PC-3 (cell line): Measurements from ENCODE around the gene NEURL1B. TPM values are rescaled to one million over a fixed set of nuclear protein-coding genes. Genes with fewer than 3 reads are reported as not detected.
"Not testable (repeated sequence)": the region's sequence is repeated elsewhere in the genome, so short reads cannot be mapped to it uniquely, and the experiment has no call there.

Source experiments
- ATAC-seq: fragments of 200-7000 bp; cut with Tn5 transposase; 2 replicates; pipeline ENCODE4 v1.9.1; 2020; ENCODE audit warnings: mild to moderate bottlenecking, moderate library complexity
- BruUV-seq: library from RNA; stranded (reverse); fragments of 400-500 nt; replicated peaks from 2 replicates; lab custom pipeline; 2021; lab: Mats Ljungman, UMichigan
- CTCF ChIA-PET: fragments of 300-600 bp; sonication (Branson Sonifier 250); formaldehyde crosslinking; loops from one replicate; lab custom pipeline; 2022; ENCODE audit warnings: antibody characterized with exemption; lab: Charles Lee
- POLR2A ChIA-PET: fragments of 300-600 bp; sonication (Branson Sonifier 250); formaldehyde crosslinking; loops from one replicate; lab custom pipeline; 2022; ENCODE audit warnings: antibody characterized with exemption; ENCODE audit not compliant: unreplicated experiment; lab: Charles Lee
- DNase-seq: peaks from one replicate; pipeline ENCODE4 v3.0.0-alpha.2; 2015
- H2AFZ ChIP-seq: fragments of 300-600 bp; sonication (generic); 2 replicates; pipeline ENCODE4 v1.6.0; 2016; ENCODE audit warnings: antibody characterized with exemption, low read length
- H3F3A ChIP-seq: fragments of 300-600 bp; sonication (generic); one replicate; pipeline ENCODE4 v1.6.0; 2017; ENCODE audit warnings: antibody characterized with exemption, low read length, control low read depth, mild to moderate bottlenecking; ENCODE audit not compliant: unreplicated experiment
- H3K27ac ChIP-seq: fragments of 300-600 bp; sonication (generic); 2 replicates; pipeline ENCODE4 v1.5.1; 2016; ENCODE audit warnings: mild to moderate bottlenecking, low read length
- H3K27me3 ChIP-seq: fragments of 300-600 bp; sonication (generic); 2 replicates; pipeline ENCODE4 v1.6.1; 2016; ENCODE audit warnings: low read length, mixed read lengths
- H3K36me3 ChIP-seq: fragments of 300-600 bp; sonication (generic); 2 replicates; pipeline ENCODE4 v1.6.1; 2016; ENCODE audit warnings: low read depth, mixed run types, low read length, mixed read lengths
- H3K4me1 ChIP-seq: fragments of 300-600 bp; sonication (generic); 2 replicates; pipeline ENCODE4 v1.5.1; 2016; ENCODE audit warnings: low read length; ENCODE audit not compliant: insufficient read depth
- H3K4me2 ChIP-seq: fragments of 300-600 bp; sonication (generic); 2 replicates; pipeline ENCODE4 v1.6.0; 2016; ENCODE audit warnings: low read length
- H3K4me3 ChIP-seq: fragments of 300-600 bp; sonication (generic); 2 replicates; pipeline ENCODE4 v1.5.1; 2016; ENCODE audit warnings: mild to moderate bottlenecking, low read length, mixed read lengths
- H3K79me2 ChIP-seq: fragments of 300-600 bp; sonication (generic); 2 replicates; pipeline ENCODE4 v1.6.1; 2017; ENCODE audit warnings: low read length, mixed read lengths
- H3K9ac ChIP-seq: fragments of 300-600 bp; sonication (generic); 2 replicates; pipeline ENCODE4 v1.6.0; 2016; ENCODE audit warnings: mild to moderate bottlenecking, low read length
- H3K9me2 ChIP-seq: fragments of 300-600 bp; sonication (generic); replicated peaks from 2 replicates; pipeline ENCODE4 v1.6.1; 2016; ENCODE audit warnings: mixed run types, low read length, mixed read lengths
- H3K9me3 ChIP-seq: fragments of 300-600 bp; sonication (generic); 2 replicates; pipeline ENCODE4 v1.6.1; 2016; ENCODE audit warnings: low read length, mixed read lengths
- H4K20me1 ChIP-seq: fragments of 300-600 bp; sonication (generic); 2 replicates; pipeline ENCODE4 v1.6.1; 2016; ENCODE audit warnings: low read length, mixed read lengths
- CTCF ChIP-seq: fragments of 300-600 bp; sonication (generic); conservative IDR thresholded peaks from 2 replicates; pipeline ENCODE4 v1.5.1; 2017; ENCODE audit warnings: antibody characterized with exemption, low read depth, mild to moderate bottlenecking, low read length
- EZH2 ChIP-seq: fragments of 300-600 bp; sonication (generic); IDR thresholded peaks from one replicate; pipeline ENCODE4 v1.6.1; 2017; ENCODE audit warnings: antibody characterized with exemption, mild to moderate bottlenecking, low read length; ENCODE audit not compliant: unreplicated experiment
- EZH2phosphoT487 ChIP-seq: fragments of 300-600 bp; sonication (generic); IDR thresholded peaks from 2 replicates; pipeline ENCODE4 v1.6.1; 2018; ENCODE audit warnings: mild to moderate bottlenecking, antibody characterized with exemption, low read length, borderline replicate concordance
- intact Hi-C: fragments of 100-400 bp; cut with micrococcal nuclease; formaldehyde crosslinking; loops from 2 replicates; pipeline ENCODE4 v1.9.0; 2023
- total RNA-seq: library from RNA; depleted of rRNA; stranded (reverse); fragments of >200 nt; gene quantifications from 2 replicates; pipeline ENCODE4 v1.2.3, GENCODE V29; 2014

NEURL1B gene
- total RNA-seq, 1 experiment from 2014 or later = 0.95 TPM

GRCh38 chr5:172598251-172599203 lies 42.5 kb upstream of the NEURL1B start:
- Histone ChIP-seq H3K4me1 (no peaks in the 10 kb centered on the region), H3K9me3 (no peaks in the 10 kb centered on the region), H3F3A (no peaks in the 10 kb centered on the region), H3K27ac (no peak overlapping the region), H3K36me3 (no peaks in the 10 kb centered on the region), H3K9ac (no peak overlapping the region), H3K4me3 (no peak overlapping the region), H4K20me1 (no peaks in the 10 kb centered on the region), H3K9me2 (no peaks in the 10 kb centered on the region), H3K4me2 (no peak overlapping the region), H3K79me2 (no peaks in the 10 kb centered on the region), H3K27me3 (peaks cover 15% of the 10 kb centered on the region; the same call in 1 of the 2 replicates), H2AFZ (no peak overlapping the region)
- intact Hi-C loops = no loop called here
- no peak for ATAC-seq
- BruUV-seq = no TSS peak
- POLR2A ChIA-PET = no interaction called here
- no peak for DNase-seq
- TF ChIP-seq EZH2 (no peak), CTCF (no peak), EZH2phosphoT487 (no peak)
- CTCF ChIA-PET = no interaction called here

DNA sequence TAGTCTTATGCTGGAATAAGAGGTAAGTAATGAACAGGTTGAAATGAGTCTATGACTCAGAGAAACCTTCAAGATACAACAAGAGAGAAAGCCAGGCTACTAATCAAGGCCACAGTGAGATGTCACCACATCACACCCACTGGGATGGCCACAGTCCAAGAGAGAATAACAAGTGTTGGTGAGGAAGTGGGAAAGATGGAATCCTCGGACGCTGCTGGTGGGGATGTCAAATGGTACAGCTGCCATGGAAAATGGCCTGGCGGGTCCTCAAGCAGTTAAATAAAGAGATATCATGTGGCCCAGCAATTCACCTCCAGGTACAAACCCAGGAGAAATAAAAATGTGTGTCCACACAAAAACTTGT lies 41.9 kb upstream of the NEURL1B start:
- H3K4me1 ChIP-seq = no peaks in the 10 kb centered on the region
- no peak overlapping the region for H3K4me3 ChIP-seq
- H3K4me2 ChIP-seq = no peak overlapping the region
- no peak overlapping the region for H2AFZ ChIP-seq
- no peak for DNase-seq
- H3K27me3 ChIP-seq = peaks cover 16% of the 10 kb centered on the region; the same call in 1 of the 2 replicates
- no peak overlapping the region for H3K27ac ChIP-seq
- intact Hi-C loops = no loop called here
- H3F3A ChIP-seq = no peaks in the 10 kb centered on the region
- CTCF ChIA-PET = no interaction called here
- no peaks in the 10 kb centered on the region for H3K79me2 ChIP-seq
- H3K36me3 ChIP-seq = no peaks in the 10 kb centered on the region
- H3K9me2 ChIP-seq = no peaks in the 10 kb centered on the region
- no peaks in the 10 kb centered on the region for H3K9me3 ChIP-seq
- H3K9ac ChIP-seq = no peak overlapping the region
- no peaks in the 10 kb centered on the region for H4K20me1 ChIP-seq
- no peak for TF ChIP-seq EZH2phosphoT487
- TF ChIP-seq EZH2 = no peak
- TF ChIP-seq CTCF = no peak
- POLR2A ChIA-PET = no interaction called here
- no peak for ATAC-seq
- BruUV-seq = no TSS peak

DNA sequence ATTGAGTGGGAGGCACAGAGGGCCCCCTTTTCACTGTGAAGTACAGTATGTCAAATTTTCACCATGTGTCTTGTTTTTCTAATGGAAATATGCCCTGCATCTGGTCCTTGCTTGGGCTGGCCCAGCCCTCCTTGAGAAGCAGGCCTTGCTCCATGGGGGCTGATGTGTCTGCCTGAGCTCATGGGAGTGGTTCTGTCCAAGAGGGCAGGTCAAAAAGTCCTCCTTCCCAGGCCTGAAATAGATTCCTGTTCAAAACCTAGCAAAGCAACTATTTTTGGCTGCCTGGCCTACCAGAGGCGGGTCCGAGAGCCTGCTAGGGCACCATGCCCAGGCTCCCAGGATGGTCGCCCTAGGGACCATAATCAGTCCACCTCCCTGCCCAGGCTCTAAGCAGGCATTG lies 40.5 kb upstream of the NEURL1B start:
- DNase-seq = no peak
- no peak for TF ChIP-seq EZH2phosphoT487
- no peak for TF ChIP-seq EZH2
- no peak for TF ChIP-seq CTCF
- no peak overlapping the region for H3K4me3 ChIP-seq
- ATAC-seq = no peak
- H3F3A ChIP-seq = no peaks in the 10 kb centered on the region
- ChIA-PET POLR2A (no interaction called here), CTCF (no interaction called here)
- no peak overlapping the region for H3K4me2 ChIP-seq
- no peaks in the 10 kb centered on the region for H4K20me1 ChIP-seq
- H2AFZ ChIP-seq = no peak overlapping the region
- H3K9me3 ChIP-seq = no peaks in the 10 kb centered on the region
- H3K27me3 ChIP-seq = peaks cover 22% of the 10 kb centered on the region; the same call in 1 of the 2 replicates
- H3K4me1 ChIP-seq = no peaks in the 10 kb centered on the region
- no peak overlapping the region for H3K27ac ChIP-seq
- H3K36me3 ChIP-seq = no peaks in the 10 kb centered on the region
- no peaks in the 10 kb centered on the region for H3K9me2 ChIP-seq
- no peaks in the 10 kb centered on the region for H3K79me2 ChIP-seq
- no peak overlapping the region for H3K9ac ChIP-seq
- no TSS peak for BruUV-seq
- intact Hi-C loops = no loop called here

GRCh38 chr5:172601576-172601975 lies 39.5 kb upstream of the NEURL1B start:
- DNase-seq, H4K20me1 ChIP-seq, intact Hi-C loops, CTCF ChIA-PET, H3K9ac ChIP-seq, H3K4me3 ChIP-seq, H3K9me3 ChIP-seq, H3F3A ChIP-seq, BruUV-seq, H3K9me2 ChIP-seq, H3K27ac ChIP-seq, H3K4me2 ChIP-seq, H3K36me3 ChIP-seq, H3K79me2 ChIP-seq, H3K4me1 ChIP-seq, ATAC-seq, H2AFZ ChIP-seq: not testable (repeated sequence)
- POLR2A ChIA-PET = interaction anchor here (0.6 kb wide), 1 partner anchor 55 kb away, joined by 4 read pairs; no protein-coding TSS in a partner anchor
- H3K27me3 ChIP-seq = peaks cover 32% of the 10 kb centered on the region
